Measurements from ENCODE around the gene MTHFD1L.

MTHFD1L gene

GRCh38 chr6:150866147-150866990, 867 bp downstream of the MTHFD1L start:
- Histone ChIP-seq H3K36me3 (ENCODE audit: control insufficient read depth, insufficient read depth, low read length) (no peaks in the 10 kb centered on the region), H3K9ac (no peak overlapping the region), H3K27ac (peak overlapping the region; percentile 45), H3K4me3 (ENCODE audit: low read depth, low read length) (peak overlapping the region; percentile 46), H3K4me2 (ENCODE audit: low read length) (peak overlapping the region; percentile 91), H3K9me3 (ENCODE audit: control insufficient read depth, low read length) (no peaks in the 10 kb centered on the region), H3K79me2 (no peaks in the 10 kb centered on the region), H3K27me3 (ENCODE audit: control insufficient read depth, insufficient read depth, low read length) (no peaks in the 10 kb centered on the region), H2AFZ (peak overlapping the region; percentile 89), H3K4me1 (no peaks in the 10 kb centered on the region)
- no peak for TF ChIP-seq CTCF (IDR thresholded peaks at IDR 0.05)

GRCh38 chr6:150866991-150867501, 1.5 kb downstream of the MTHFD1L start:
- no peaks in the 10 kb centered on the region for H3K36me3 ChIP-seq (ENCODE audit: control insufficient read depth, insufficient read depth, low read length)

GRCh38 chr6:150868759-150869158, 3.3 kb downstream of the MTHFD1L start:
- Histone ChIP-seq H3K9me3 (ENCODE audit: control insufficient read depth, low read length) (no peaks in the 10 kb centered on the region), H3K27me3 (ENCODE audit: control insufficient read depth, insufficient read depth, low read length) (no peaks in the 10 kb centered on the region), H2AFZ (no peak overlapping the region), H3K4me3 (ENCODE audit: low read depth, low read length) (no peak overlapping the region), H3K79me2 (no peaks in the 10 kb centered on the region), H3K4me2 (ENCODE audit: low read length) (no peak overlapping the region), H3K27ac (no peak overlapping the region), H3K36me3 (ENCODE audit: control insufficient read depth, insufficient read depth, low read length) (no peaks in the 10 kb centered on the region), H3K4me1 (no peaks in the 10 kb centered on the region), H3K9ac (no peak overlapping the region)
- TF ChIP-seq CTCF (IDR thresholded peaks at IDR 0.05) = no peak

More at GRCh38 chr6:150866991-150867501, 1.5 kb downstream of the MTHFD1L start:
- no peak for TF ChIP-seq CTCF (IDR thresholded peaks at IDR 0.05)
- no peaks in the 10 kb centered on the region for H3K4me1 ChIP-seq
- H3K4me3 ChIP-seq (ENCODE audit: low read depth, low read length) = peak overlapping the region; percentile 46
- no peak overlapping the region for H3K27ac ChIP-seq
- H3K27me3 ChIP-seq (ENCODE audit: control insufficient read depth, insufficient read depth, low read length) = no peaks in the 10 kb centered on the region
- no peaks in the 10 kb centered on the region for H3K9me3 ChIP-seq (ENCODE audit: control insufficient read depth, low read length)
- H3K9ac ChIP-seq = no peak overlapping the region
- H3K79me2 ChIP-seq = no peaks in the 10 kb centered on the region
- H2AFZ ChIP-seq = peak overlapping the region; percentile 89
- peak overlapping the region; percentile 91 for H3K4me2 ChIP-seq (ENCODE audit: low read length)

- no peak overlapping the region for H3K4me3 ChIP-seq (ENCODE audit: low read depth, low read length)
Observed at GRCh38 chr6:150874179-150874578, 8.7 kb downstream of the MTHFD1L start.

More at GRCh38 chr6:150874179-150874578, 8.7 kb downstream of the MTHFD1L start:
- Histone ChIP-seq H2AFZ (no peak overlapping the region), H3K27me3 (ENCODE audit: control insufficient read depth, insufficient read depth, low read length) (no peaks in the 10 kb centered on the region), H3K27ac (no peak overlapping the region), H3K79me2 (no peaks in the 10 kb centered on the region), H3K4me1 (peaks cover 12% of the 10 kb centered on the region), H3K36me3 (ENCODE audit: control insufficient read depth, insufficient read depth, low read length) (no peaks in the 10 kb centered on the region), H3K9me3 (ENCODE audit: control insufficient read depth, low read length) (no peaks in the 10 kb centered on the region), H3K4me2 (ENCODE audit: low read length) (no peak overlapping the region), H3K9ac (no peak overlapping the region)
- TF ChIP-seq CTCF (IDR thresholded peaks at IDR 0.05) = no peak

All from parathyroid adenoma (tissue), 2 donors.